Kidney (tissue), 14 donors: Measurements from ENCODE around the gene ADCY10. TPM values are rescaled to one million over a fixed set of nuclear protein-coding genes. Genes with fewer than 3 reads are reported as not detected.

Source experiments
- DNase-seq, 5 donors: peaks; one replicate each; pipeline ENCODE4 v3.0.0-alpha.2; 2013 to 2020
- FAIRE-seq: peaks from 2 replicates; lab custom pipeline; 2012; peaks lifted over from hg19 to GRCh38; lab: Jason Lieb, UNC
- H3K27ac ChIP-seq, 2 donors: one replicate each; pipeline ENCODE4 v1.7.0; 2013; ENCODE audit warnings: low read depth in 2 of 2, low read length in 2 of 2, inconsistent platforms in 1 of 2
- H3K27me3 ChIP-seq: one replicate; pipeline ENCODE4 v1.7.1; 2013; ENCODE audit warnings: low read length, inconsistent platforms; ENCODE audit not compliant: control insufficient read depth, insufficient read depth
- H3K36me3 ChIP-seq, 3 donors: one replicate each; pipeline versions ENCODE4 v1.7.0 to v1.7.1; 2013; ENCODE audit warnings: low read length in 3 of 3, control low read depth in 1 of 3, inconsistent platforms in 1 of 3; ENCODE audit not compliant: insufficient read depth in 3 of 3, control insufficient read depth in 2 of 3
- H3K4me1 ChIP-seq, 3 donors: one replicate each; pipeline versions ENCODE4 v1.7.0 to v1.7.1; 2013; ENCODE audit warnings: low read length in 3 of 3, inconsistent platforms in 1 of 3, low read depth in 1 of 3; ENCODE audit not compliant: control insufficient read depth in 2 of 3, insufficient read depth in 2 of 3
- H3K4me3 ChIP-seq, 3 donors: one replicate each; pipeline versions ENCODE4 v1.7.0 to v1.8.1; 2013; ENCODE audit warnings: low read length in 3 of 3, control low read depth in 1 of 3, inconsistent platforms in 1 of 3
- H3K9ac ChIP-seq, 3 donors: one replicate each; pipeline versions ENCODE4 v1.7.0 to v1.7.1; 2013; ENCODE audit warnings: low read length in 3 of 3, control low read depth in 1 of 3, inconsistent platforms in 1 of 3
- H3K9me3 ChIP-seq, 3 donors: one replicate each; pipeline versions ENCODE4 v1.7.0 to v1.7.1; 2013; ENCODE audit warnings: low read length in 3 of 3, control low read depth in 1 of 3, inconsistent platforms in 1 of 3; ENCODE audit not compliant: control insufficient read depth in 2 of 3, insufficient read depth in 1 of 3
- intact Hi-C: fragments of 100-400 bp; cut with DNase I; formaldehyde crosslinking; loops from one replicate; pipeline ENCODE4 v1.11.1; 2022
- polyA plus RNA-seq: library from polyadenylated mRNA; stranded (reverse); fragments of 350-450 nt; fragmentation: Illumina TruSeq; extraction: RNeasy Lipid Tissue Mini Kit (QIAGEN cat#74804); gene quantifications from one replicate; pipeline ENCODE4 v1.2.3, GENCODE V29; 2014; ENCODE audit warnings: low read depth, low replicate concordance; ENCODE audit not compliant: insufficient read depth
- total RNA-seq: library from RNA; stranded (reverse); fragmentation: NEBNext Ultra II Directional; extraction: Animal tissue kit (Norgen Biotek cat#: 25700); gene quantifications from one replicate; pipeline ENCODE4 v1.2.1, GENCODE V29; 2021
- TF ChIP-seq, protein P1 (sequence below): IDR thresholded peaks from 3 replicates; pipeline ENCODE4 v1.5.1; 2012; ENCODE audit warnings: mild to moderate bottlenecking, moderate library complexity, borderline replicate concordance; ENCODE audit not compliant: insufficient read depth; ENCODE audit errors: extremely low read depth
- donor health status: control.
- donor health status: control.
- donor health status: control.
- donor health status: control.
- donor health status: control.
- donor health status: DM: yes; HTN: yes; CAD: no.
- donor health status: Normal renal cell carcinoma (clear cell type).

The ADCY10 gene
- total and polyA plus RNA-seq, 2 donors from 2014 or later, result 0.22 to 0.28 TPM

DNA sequence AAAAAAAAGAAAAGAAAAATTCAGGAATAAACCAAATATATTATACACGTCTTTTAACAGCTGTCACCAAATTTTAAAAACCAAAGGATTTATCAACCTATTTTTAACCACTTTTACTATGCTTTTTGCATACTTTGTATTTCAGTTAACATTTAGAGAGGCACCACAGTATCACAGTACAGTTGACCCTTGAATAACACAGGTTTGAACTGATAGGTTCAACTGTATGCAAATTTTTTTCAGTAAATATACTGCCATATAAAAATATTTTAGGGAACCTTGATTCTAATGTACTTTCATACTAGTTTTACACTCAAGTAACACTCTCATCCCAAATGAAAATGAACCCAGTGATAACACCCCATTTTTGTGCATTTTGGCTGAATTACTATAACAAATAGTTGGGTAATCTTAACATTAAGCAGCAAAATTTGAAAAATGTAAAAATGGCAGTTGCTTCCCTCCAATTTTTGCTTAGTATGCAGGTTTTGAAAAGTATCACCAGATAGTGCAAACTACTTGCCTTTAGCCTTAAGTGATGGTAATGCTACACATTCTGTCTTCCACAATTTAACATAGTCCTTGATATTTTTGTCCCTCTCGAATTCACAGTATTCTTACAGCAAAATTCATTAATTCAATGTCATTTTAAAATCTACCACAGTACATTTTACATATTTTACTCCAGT is 10.8 kb upstream of the ADCY10 start:
- TF ChIP-seq, protein P1, sequence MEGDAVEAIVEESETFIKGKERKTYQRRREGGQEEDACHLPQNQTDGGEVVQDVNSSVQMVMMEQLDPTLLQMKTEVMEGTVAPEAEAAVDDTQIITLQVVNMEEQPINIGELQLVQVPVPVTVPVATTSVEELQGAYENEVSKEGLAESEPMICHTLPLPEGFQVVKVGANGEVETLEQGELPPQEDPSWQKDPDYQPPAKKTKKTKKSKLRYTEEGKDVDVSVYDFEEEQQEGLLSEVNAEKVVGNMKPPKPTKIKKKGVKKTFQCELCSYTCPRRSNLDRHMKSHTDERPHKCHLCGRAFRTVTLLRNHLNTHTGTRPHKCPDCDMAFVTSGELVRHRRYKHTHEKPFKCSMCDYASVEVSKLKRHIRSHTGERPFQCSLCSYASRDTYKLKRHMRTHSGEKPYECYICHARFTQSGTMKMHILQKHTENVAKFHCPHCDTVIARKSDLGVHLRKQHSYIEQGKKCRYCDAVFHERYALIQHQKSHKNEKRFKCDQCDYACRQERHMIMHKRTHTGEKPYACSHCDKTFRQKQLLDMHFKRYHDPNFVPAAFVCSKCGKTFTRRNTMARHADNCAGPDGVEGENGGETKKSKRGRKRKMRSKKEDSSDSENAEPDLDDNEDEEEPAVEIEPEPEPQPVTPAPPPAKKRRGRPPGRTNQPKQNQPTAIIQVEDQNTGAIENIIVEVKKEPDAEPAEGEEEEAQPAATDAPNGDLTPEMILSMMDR, result no peak
- no peaks in the 10 kb centered on the region for H3K27me3 ChIP-seq
- FAIRE-seq, result no peak
- H3K27ac ChIP-seq, result no peak overlapping the region
- no peaks in the 10 kb centered on the region for H3K9me3 ChIP-seq
- intact Hi-C loops, result no loop called here
- peaks cover 0 to 8% (median 0%) of the 10 kb centered on the region in 3 donors for H3K36me3 ChIP-seq
- DNase-seq, result no peak
- H3K4me1 ChIP-seq, result peaks cover 0 to 12% (median 0%) of the 10 kb centered on the region in 3 donors
- H3K4me3 ChIP-seq, result no peak overlapping the region
- H3K9ac ChIP-seq, result no peak overlapping the region

DNA sequence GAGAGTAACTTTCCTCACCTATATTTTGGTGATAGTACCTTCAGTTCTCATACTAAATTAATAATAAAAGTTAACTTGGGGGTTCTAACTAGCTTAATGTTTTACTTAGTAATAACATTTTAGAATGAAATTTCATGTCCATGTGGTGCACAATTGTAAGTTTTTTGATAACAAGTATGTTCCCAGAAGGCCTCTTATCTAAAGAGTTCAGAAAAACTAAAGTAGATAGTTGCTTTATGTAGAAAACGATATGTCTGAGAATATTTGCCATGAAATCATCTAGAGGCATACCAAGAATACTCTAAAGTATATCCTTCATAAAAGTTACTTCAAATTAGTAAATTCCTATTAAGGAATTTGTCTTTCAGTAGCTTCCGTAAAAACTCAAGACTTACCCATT is 10.2 kb upstream of the ADCY10 start:
- no peak for FAIRE-seq
- Histone ChIP-seq H3K4me3 (no peak overlapping the region), H3K36me3 (peaks cover 0 to 8% (median 0%) of the 10 kb centered on the region in 3 donors), H3K4me1 (peaks cover 0 to 12% (median 0%) of the 10 kb centered on the region in 3 donors), H3K9me3 (no peaks in the 10 kb centered on the region), H3K27me3 (no peaks in the 10 kb centered on the region), H3K27ac (no peak overlapping the region), H3K9ac (no peak overlapping the region)
- no peak for DNase-seq
- TF ChIP-seq, protein P1, result no peak
- intact Hi-C loops, result no loop called here

DNA sequence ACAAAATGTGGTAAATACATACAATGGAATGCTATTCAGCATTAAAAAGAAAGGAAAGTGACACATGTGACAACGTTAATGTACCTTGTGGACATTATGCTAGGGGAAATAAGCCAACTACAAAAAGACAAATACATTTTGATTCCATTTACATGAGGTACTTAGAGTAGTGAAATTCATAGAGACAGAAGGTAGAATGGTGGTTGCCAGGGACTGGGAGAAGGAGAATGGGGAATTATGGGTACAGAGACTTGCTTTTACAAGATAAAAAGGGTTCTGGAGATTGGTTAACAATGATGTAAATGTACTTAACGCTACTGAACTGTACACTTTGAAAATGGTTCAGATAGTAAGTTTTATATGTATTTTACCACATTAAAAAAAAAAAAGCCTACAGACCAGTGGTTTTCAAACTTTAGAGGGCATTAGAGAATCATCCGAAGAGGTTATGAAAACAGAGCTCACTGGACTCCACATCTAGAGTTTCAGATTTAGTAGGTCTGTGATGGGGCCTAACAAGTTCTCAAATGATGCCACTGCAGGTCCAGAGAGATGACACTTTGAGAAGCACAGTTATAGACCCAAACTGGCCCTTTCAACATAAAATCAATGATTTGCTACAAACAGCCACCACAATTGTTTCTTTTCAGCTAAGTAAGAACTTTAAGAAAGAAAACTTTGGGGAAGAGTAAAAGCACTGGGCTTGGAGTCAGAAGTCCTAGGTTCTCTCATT is 9.6 kb upstream of the ADCY10 start:
- H3K27ac ChIP-seq, result no peak overlapping the region
- TF ChIP-seq, protein P1, result no peak
- H3K36me3 ChIP-seq, result peaks cover 0 to 8% (median 0%) of the 10 kb centered on the region in 3 donors
- H3K27me3 ChIP-seq, result no peaks in the 10 kb centered on the region
- DNase-seq (peak in 1 of 5 donors; percentile 27), FAIRE-seq (no peak)
- no peak overlapping the region for H3K9ac ChIP-seq
- H3K4me3 ChIP-seq, result no peak overlapping the region
- intact Hi-C loops, result no loop called here
- peaks cover 0 to 12% (median 0%) of the 10 kb centered on the region in 3 donors for H3K4me1 ChIP-seq
- no peaks in the 10 kb centered on the region for H3K9me3 ChIP-seq
